Renal pelvis (tissue), 4 donors: ENCODE data around the gene TTYH2. TPM values are rescaled to one million over a fixed set of nuclear protein-coding genes. Genes with fewer than 3 reads are reported as not detected.

Experiments used
- DNase-seq: peaks from one replicate; pipeline ENCODE4 v3.0.0-alpha.2; 2013
- polyA plus RNA-seq, 3 donors: library from polyadenylated mRNA; unstranded; fragments of 120-200 nt; gene quantifications; one replicate each; pipeline ENCODE4 v1.2.1, GENCODE V29; 2013; ENCODE audit not compliant: insufficient read length in 3 of 3

The TTYH2 gene
- polyA plus RNA-seq, 3 donors: 16.7 to 17.7 (median 17.5) TPM

DNA sequence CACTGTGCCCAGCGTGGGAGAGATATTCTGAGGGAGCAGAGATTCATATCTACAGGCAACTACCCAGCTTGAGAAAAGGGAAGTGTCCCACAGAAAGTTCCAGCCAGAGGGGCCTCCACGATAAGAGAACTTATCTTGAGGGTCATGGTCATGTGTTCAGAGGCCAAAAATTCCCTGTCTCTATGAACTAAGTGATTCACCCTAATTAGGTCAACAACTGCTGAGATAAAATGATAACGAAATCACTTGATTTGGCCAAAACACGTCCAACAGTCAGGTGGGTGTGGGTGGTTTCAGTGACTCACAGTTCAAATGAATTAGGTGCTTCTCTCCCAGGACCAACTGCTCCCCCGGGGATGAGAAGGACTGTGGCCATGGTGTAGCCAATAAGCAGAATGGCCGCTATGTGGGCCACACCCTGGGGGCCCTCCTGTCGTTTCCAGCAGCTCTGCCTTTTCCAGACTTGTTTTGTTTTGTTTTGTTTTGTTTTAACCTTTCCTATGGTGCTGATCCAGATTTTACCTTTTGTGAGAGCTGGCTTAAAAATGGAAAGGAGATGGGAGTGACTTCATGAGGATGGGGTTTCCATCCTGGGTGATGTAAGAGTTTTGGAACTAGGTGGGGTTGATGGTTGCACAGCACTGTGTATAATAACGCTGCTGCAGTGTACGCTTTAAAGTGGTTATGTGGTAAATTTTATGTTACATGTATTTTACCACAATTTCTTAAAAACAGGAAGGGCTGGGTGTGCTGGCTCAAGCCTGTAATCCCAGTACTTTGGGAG lies 69.4 kb downstream of the TTYH2 start:
- no peak for DNase-seq

DNA sequence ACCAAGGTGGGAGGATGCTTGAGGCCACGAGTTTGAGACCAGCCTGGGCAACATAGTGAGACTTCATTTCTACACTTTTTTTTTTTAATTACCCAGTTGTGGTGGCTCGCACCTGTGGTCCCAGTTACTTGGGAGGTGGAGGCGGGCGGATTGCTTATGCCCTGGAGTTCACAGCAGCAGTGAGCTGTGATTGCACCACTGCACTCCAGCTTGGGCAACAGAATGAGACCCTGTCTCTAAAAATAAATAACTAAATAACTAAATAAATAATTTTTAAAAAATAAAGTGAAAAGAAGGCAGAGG lies 70.0 kb downstream of the TTYH2 start:
- DNase-seq: no peak

DNA sequence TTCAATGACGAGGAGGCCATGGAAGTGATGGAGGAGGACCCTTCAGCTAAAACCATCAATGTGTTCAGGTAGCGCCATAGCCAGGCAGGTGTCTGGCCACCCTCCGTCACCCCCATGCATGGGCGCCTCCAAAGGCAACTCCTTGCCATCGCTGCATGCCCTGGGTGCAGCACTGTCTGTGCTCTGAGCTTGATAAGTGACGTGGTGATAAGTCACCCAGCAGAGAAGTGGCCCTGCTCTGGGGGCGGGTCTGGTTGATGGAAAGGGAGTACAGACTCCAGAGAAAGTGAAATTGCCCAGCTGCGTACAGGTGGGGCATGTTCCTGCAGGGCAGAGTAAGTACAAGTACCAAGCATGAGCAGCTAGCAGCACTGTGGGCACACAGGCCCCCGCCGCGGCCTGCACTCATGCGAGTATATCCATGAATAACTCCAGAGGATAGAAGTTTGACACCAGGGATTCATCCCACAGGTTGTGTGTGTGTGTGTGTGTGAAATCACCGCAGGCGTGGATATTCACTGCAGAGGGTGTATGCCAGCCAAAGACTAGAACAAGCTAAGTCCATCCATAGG lies 73.7 kb downstream of the TTYH2 start:
- no peak for DNase-seq

DNA sequence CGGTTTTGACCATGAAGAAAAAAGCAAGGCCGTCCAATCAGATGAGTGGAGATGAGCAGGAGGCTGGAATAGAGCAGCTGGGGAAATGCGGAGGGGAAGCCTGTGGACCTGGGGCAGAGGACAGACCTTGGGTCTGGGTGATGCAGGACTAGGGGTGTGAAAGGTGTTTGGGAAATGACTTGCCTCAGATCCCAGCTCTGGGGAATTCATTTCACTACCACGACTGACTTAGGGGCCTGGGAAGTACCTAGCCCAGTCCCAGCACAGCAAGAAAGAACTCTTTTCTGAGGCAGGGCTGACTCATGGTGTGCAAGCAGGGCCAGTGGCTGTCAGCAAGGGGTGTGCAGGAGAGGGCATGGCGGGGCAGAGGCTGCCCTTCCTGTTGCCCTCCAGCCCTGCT lies 75.4 kb downstream of the TTYH2 start:
- DNase-seq: no peak

DNA sequence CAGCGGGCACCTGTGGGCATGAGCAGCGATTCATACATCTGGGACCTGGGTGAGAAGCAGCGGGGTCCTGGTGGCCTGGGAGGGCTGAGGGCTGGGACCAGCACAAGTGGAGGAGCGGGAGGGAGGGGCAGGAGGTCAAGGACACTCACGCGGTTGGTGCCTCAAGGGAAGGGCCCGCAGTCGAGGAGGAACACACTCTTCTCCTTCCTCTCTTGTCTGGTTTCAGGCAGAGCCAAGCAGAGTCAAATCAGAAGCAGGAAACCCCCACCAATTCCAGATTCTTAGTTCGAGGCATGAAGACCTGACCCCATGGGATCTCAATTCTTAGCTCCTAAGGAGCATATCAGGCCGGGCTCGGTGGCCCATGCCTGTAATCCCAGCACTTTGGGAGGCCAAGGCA lies 76.3 kb downstream of the TTYH2 start:
- no peak for DNase-seq

DNA sequence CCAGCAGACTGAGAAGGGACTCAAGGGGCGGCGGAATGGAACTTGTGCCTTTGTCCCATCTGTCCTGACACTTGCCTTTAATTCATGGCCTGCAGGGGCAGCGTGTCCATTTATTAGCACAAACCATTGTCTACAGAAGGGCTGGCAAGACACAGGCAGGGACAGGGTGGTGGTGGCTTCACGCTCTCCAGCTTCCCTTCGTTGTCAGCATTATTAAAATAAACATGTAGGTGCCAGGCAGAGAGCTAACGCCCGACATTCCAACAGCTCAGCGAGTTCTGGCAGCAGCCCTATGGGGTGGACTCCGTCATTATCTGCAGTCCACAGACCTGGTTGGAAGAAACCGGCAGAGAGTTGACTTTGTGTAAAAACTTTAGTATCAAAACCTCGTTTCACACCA lies 77.0 kb downstream of the TTYH2 start:
- DNase-seq: no peak

DNA sequence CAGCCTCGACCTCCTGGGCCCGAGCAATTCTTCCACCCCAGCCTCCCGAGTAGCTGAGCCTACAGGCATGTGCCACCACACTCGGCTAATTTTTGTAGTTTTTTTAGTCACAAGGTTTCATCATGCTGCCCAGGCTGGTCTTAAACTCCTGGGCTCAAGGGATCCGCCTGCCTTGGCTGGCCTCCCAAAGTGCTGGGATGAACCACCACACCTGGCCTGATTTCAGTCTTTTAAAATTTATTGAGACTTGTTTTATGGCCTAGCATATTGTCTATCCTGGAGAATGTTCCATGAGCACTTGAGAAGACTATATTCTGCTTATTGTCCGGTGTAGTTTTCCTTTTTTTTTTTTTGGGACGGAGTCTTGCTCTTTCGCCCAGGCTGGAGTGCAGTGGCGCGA lies 79.1 kb downstream of the TTYH2 start:
- DNase-seq: no peak

DNA sequence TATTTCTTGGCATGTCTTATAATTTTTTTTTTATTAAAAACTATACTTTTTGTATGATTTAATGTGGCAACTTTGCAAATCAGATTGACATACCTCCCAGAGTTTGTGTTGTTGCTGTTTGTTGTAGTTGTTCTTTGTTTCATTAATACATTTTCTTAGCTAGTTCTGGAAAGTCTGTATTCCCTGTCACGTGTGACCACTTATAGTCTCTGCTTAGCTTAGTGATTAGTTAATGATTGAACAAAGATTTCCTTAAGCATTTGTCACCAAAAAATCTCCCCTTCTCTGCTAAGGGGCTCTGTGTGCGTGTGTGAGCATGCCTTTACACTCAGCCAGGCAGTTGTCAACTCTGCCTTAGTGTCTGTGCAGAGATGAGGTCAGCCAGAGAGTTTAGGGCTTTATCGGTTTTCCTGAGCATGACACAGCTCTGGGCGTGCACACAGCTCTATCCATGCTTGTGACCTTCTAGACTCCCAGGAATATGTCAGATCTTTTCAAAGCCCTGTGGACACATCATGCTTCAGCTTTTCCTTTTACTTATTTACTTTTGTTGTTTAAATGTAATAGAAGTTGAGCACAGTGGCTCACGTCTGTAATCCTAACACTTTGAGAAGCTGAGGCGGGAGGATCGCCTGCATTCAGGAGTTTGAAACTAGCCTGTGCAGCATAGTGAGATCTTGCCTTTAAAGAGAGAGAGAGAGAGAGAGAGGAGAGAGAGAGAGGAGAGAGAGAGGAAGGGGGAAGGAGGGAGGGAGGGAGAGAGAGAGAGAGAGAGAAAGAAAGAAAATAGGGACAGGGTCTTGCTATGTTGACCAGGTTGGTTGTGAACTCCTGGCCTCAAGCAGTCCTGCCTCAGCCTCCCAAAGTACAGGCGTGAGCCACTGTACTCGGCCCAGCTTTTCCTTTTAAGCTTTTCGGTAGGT lies 82.5 kb downstream of the TTYH2 start:
- DNase-seq: no peak

DNA sequence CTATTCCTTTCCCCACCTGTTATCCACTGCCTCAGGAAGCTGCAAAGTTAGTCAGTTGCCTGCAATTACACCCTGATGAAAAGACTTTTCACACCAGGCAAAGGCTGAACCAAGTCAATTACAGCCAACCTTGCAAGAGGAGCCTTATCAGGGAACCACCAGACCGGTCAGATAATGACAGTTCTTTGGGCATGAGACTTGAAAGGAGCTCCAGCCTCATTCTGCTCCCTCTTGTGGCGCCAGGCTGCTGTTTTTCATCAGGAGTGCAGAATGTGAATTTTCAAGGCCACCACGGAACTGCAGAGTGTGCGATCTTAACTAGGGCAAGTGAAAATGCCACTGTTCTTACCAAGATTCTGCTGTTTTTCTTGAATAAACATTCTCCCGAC lies 83.2 kb downstream of the TTYH2 start:
- DNase-seq: peak; percentile 69

DNA sequence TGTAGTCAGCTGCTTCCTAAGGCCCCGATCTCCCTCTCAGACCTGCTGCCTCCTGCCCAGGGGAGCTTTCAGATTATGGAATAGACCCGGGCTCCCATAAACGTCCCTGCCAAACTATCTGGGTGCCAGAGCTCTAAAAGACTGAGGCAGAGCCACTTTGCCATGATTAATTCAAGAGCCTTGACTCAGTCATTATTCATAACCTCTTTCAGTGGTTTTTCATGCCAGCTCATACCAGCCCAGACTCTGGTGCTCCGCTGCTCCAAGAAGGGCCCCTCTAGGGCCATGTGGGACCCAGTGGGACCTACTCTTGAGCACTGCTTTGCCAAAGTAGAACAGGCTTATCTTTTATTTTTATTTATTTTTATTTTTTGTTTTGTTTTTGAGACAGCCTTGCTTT lies 84.6 kb downstream of the TTYH2 start:
- no peak for DNase-seq

DNA sequence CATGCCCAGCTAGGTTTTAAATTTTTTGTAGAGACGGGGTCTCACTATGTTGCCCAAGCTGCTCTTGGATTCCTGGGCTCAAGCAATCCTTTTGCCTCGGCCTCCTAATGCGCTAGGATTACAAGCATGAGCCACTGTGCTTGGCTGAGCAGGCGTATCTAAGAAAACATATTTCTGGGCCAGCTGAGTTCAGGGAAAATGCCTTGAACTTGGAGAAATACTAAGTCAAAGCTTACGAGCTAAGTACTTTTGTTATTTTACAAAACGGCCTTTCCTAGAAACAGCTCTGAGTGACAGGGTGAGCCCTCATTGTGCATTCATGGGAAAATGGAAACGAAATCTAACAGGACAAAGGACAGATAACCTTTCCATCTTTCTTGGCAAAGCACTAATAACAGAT lies 85.4 kb downstream of the TTYH2 start:
- DNase-seq: no peak

DNA sequence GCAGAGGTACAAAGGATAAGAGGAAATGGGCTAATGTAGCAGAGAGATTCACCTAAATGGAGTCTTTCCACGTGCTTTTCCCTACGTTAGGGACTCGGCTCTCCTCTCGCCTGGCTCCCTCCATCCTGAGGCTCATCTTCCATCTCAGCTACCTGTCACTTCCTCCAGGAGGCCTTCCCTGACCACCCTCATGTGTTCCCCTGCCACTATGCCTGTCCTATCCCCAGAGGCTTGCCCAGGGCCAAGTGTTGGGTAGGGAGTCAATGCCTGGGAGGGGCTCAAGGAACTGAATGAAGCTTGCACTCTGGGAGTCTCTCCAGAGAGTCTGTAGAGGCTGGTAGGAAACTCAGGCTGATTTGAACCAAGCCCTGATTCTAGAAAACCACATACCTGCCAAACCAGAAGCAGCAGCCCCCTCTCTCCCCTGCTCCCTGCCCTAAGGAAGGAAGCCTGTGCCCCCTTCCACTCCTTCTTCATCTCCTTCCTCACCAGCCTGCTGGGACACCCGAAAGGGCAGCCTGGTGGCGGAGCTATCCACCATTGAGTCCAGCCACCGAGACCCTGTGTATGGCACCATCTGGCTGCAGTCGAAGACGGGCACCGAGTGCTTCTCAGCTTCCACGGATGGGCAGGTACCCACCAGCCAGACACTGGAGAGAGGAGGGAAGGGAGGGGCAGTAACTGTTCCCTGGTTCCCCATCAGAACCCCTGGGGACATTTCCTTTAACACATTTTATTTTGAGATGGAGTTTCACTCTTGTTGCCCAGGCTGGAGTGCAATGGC lies 86.0 kb downstream of the TTYH2 start:
- no peak for DNase-seq

DNA sequence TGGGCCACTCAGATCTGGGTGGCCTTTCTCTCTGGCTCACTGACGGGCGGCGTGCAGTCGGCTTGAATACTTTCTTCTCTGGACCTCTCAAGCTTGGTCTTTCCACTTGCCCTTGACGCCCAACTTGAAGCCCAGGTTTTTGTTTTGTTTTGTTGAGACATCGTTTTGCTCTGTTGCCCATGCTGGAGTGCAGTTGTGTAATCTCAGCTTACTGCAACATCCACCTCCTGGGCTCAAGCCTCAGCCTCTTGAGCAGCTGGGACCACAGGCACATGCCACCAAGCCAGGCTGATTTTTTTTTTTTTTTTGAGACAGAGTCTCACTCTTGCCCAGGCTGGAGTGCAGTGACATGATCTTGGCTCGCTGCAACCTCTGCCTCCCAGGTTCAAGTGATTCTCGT lies 89.9 kb downstream of the TTYH2 start:
- DNase-seq: no peak

DNA sequence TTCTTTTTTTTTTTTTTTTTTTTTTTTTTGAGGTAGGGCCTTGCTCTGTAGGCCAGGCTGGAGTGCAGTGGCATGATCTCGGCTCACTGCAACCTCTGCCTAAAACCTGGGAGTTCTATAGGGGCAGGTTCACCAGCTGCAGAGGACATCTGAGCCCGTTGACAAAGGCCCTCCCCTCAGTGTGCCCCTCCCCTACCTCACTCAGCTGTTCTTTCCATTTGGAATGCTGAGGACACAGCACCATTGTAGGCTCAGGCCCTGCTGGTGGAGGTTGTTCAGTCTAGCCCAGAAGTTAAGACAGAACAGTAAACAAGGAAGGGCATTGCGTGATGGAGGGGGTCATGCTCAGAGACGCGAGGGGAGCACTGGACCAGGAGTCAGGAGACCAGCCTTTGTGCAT lies 90.8 kb downstream of the TTYH2 start:
- DNase-seq: no peak

DNA sequence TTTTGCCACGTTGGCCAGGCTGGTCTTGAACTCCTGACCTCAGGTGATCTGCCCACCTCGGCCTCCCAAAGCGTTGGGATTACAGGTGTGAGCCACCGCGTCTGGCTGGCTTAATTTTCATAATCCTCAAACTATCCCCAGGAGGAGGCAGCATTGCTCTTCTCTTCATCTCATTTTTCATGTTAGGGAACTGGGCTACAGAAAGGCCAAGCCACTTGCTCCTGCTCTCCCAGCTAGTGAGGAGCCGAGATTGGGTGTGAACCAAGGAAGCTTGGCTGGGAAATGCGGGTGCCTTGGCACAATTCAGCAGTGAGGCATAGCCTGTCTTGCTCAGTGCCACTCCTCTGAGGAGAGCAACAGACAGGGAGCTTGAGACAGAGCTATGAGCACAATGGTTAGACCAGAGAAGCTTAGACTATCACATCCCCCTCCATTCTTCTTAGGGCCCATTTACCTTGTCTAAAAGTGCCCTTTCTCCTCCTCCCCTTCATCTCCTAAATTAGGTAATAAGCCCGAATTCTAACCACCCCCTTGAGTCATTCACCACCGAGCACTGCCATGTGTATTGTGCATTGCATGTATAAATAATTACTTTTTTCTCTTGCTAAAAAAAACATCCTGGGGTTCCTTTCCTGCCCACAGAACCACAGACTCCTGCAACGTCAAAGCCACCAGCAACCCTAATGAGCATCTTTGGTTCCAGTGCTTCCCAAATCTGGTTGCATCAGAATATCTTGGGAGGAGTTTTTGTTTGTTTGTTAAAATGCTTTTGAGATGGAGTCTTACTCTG lies 92.7 kb downstream of the TTYH2 start:
- no peak for DNase-seq

DNA sequence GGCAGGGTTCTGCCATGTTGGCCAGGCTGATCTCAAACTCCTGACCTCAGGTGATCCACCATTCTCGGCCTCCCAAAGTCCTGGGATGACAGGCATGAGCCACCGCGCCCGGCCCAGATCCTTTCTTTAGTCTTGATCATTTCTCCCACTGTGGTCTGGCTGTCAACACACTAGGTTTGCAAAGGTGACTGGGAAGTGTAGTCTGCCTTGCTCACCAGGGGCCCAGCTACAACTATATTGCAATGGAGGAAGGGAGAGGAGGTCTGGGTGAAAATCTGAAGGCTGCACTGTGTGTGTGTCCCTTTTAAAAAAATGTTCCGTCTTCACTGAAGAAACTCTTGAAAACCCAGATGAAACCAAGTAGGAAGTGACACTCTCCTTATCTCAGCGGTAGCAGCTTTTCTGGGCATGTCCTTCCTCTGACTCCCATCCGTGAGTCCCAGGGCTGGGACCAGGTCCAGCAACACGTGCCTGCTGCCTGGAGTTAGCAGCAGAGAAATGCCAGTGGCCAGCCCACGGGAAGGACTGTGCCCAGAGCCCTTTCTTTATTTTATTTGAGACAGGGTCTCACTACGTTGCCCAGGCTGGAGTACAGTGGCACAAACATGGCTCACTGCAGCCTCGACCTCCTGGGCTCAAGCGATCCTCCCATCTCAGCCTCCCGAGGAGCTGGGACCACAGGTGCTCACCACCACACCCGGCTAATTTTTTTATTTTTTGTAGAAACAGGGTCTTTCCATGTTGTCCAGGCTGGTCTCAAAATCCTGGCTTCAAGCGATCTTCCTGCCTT lies 94.8 kb downstream of the TTYH2 start:
- DNase-seq: no peak

DNA sequence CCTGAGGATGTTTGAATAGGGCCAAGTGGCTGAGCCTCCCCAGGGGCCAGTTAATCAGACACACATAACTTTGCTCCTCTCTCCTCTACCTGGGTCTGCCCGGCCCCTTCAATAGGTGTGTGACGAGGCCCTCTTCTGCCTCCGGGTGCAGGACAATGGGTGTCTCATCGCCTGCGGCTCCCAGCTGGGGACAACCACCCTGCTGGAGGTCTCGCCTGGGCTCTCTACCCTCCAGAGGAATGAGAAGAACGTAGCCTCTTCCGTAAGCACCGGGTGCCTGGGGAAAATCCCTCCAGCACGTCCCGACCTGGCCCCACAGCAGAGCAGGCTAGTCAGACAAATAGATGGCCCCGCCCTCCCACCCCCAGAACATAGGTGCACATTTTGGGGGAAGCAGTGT lies 96.5 kb downstream of the TTYH2 start:
- no peak for DNase-seq
